Hepatocyte (in vitro differentiated cells): Measurements from ENCODE around the gene HOXD11. TPM values are rescaled to one million over a fixed set of nuclear protein-coding genes. Genes with fewer than 3 reads are reported as not detected.

ENCODE experiments used
- DNase-seq: peaks from one replicate; pipeline ENCODE4 v3.0.0-alpha.2; 2016; ENCODE audit warnings: low spot score
- H2AFZ ChIP-seq: fragments of 200-600 bp; sonication (generic); 2 replicates; pipeline ENCODE4 v1.6.0; 2016; ENCODE audit warnings: antibody characterized with exemption, mild to moderate bottlenecking
- H3K27ac ChIP-seq: fragments of 200-600 bp; sonication (generic); 2 replicates; pipeline ENCODE4 v1.5.1; 2016; ENCODE audit warnings: mild to moderate bottlenecking
- H3K27me3 ChIP-seq: fragments of 200-600 bp; sonication (generic); 2 replicates; pipeline ENCODE4 v1.6.1; 2016
- H3K36me3 ChIP-seq: fragments of 200-600 bp; sonication (generic); replicated peaks from 2 replicates; pipeline ENCODE4 v1.5.1; 2016; ENCODE audit warnings: low read depth; ENCODE audit not compliant: insufficient read depth
- H3K4me1 ChIP-seq: fragments of 200-600 bp; sonication (generic); 2 replicates; pipeline ENCODE4 v1.5.1; 2016; ENCODE audit warnings: mild to moderate bottlenecking, moderate library complexity; ENCODE audit not compliant: insufficient read depth
- H3K4me2 ChIP-seq: fragments of 200-600 bp; sonication (generic); 2 replicates; pipeline ENCODE4 v1.6.0; 2016
- H3K4me3 ChIP-seq: fragments of 200-600 bp; sonication (generic); 2 replicates; pipeline ENCODE4 v1.5.1; 2016; ENCODE audit warnings: mild to moderate bottlenecking
- H3K79me2 ChIP-seq: fragments of 200-600 bp; sonication (generic); 2 replicates; pipeline ENCODE4 v1.6.0; 2017; ENCODE audit warnings: mild to moderate bottlenecking
- H3K9me2 ChIP-seq: fragments of 200-600 bp; sonication (generic); replicated peaks from 2 replicates; pipeline ENCODE4 v1.6.0; 2017; ENCODE audit warnings: mild to moderate bottlenecking; ENCODE audit not compliant: insufficient read depth
- H3K9me3 ChIP-seq: fragments of 200-600 bp; sonication (generic); 2 replicates; pipeline ENCODE4 v1.5.1; 2016; ENCODE audit warnings: low read depth, mild to moderate bottlenecking
- H4K20me1 ChIP-seq: fragments of 200-600 bp; sonication (generic); 2 replicates; pipeline ENCODE4 v1.6.0; 2016; ENCODE audit warnings: mild to moderate bottlenecking; ENCODE audit not compliant: insufficient read depth, poor library complexity, severe bottlenecking
- CTCF ChIP-seq: fragments of 200-600 bp; sonication (generic); IDR thresholded peaks from 2 replicates; pipeline ENCODE4 v1.5.1; 2016; ENCODE audit warnings: antibody characterized with exemption, mild to moderate bottlenecking; ENCODE audit not compliant: poor library complexity
- EZH2 ChIP-seq: fragments of 200-600 bp; sonication (generic); IDR thresholded peaks from 2 replicates; pipeline ENCODE4 v1.6.1; 2016; ENCODE audit warnings: antibody characterized with exemption, mild to moderate bottlenecking, borderline replicate concordance
- EZH2phosphoT487 ChIP-seq: fragments of 200-600 bp; sonication (generic); IDR thresholded peaks from one replicate; pipeline ENCODE4 v1.6.1; 2018; ENCODE audit warnings: antibody characterized with exemption, mild to moderate bottlenecking, low read depth, moderate library complexity; ENCODE audit not compliant: unreplicated experiment, severe bottlenecking
- WGBS: methylation state at CpG from one replicate; pipeline ENCODE4 v1.1.6; 2016; ENCODE audit warnings: low lambda C conversion rate; ENCODE audit errors: missing lambda C conversion rate; 5-methylcytosine and 5-hydroxymethylcytosine counted together
- polyA plus RNA-seq: library from polyadenylated mRNA; unstranded; fragments of >200 nt; fragmentation: Nextera tagmentation; extraction: Ambion mirVana; gene quantifications from 2 replicates; pipeline ENCODE4 v1.2.1, GENCODE V29; 2016
- total RNA-seq: library from RNA; depleted of rRNA; stranded (reverse); fragments of >200 nt; gene quantifications from 2 replicates; pipeline ENCODE4 v1.2.3, GENCODE V29; 2014

The HOXD11 gene
- total and polyA plus RNA-seq, 2 experiments from 2014 or later, result 6.3 to 9.9 TPM

GRCh38 chr2:176084611-176085119, 22.4 kb upstream of the HOXD11 start:
- Histone ChIP-seq H3K9me3 (no peaks in the 10 kb centered on the region), H3K4me2 (peak overlapping the region; percentile 84), H3K27me3 (peaks cover 95% of the 10 kb centered on the region), H3K36me3 (no peaks in the 10 kb centered on the region), H3K4me3 (peak overlapping the region; percentile 51), H3K9me2 (no peaks in the 10 kb centered on the region), H3K4me1 (peaks cover 11% of the 10 kb centered on the region), H2AFZ (peak overlapping the region; percentile 22), H4K20me1 (no peaks in the 10 kb centered on the region), H3K79me2 (peaks cover 50% of the 10 kb centered on the region), H3K27ac (peak overlapping the region; percentile 88)
- TF ChIP-seq EZH2phosphoT487 (peak; percentile 68), CTCF (no peak), EZH2 (peak; percentile 80)
- DNase-seq, result no peak
- 2% methylated on average over 25 of the region's 26 CpGs for WGBS

GRCh38 chr2:176085120-176085788, 21.8 kb upstream of the HOXD11 start:
- H3K4me2 ChIP-seq, result peak overlapping the region; percentile 84
- peaks cover 11% of the 10 kb centered on the region for H3K4me1 ChIP-seq
- H4K20me1 ChIP-seq, result no peaks in the 10 kb centered on the region
- DNase-seq, result no peak
- H3K79me2 ChIP-seq, result peaks cover 55% of the 10 kb centered on the region
- WGBS, result 3% methylated on average over 36 of the region's 40 CpGs
- no peaks in the 10 kb centered on the region for H3K36me3 ChIP-seq
- H3K27ac ChIP-seq, result peak overlapping the region; percentile 88
- no peaks in the 10 kb centered on the region for H3K9me2 ChIP-seq
- peaks cover 98% of the 10 kb centered on the region for H3K27me3 ChIP-seq
- peak overlapping the region; percentile 22 for H2AFZ ChIP-seq
- H3K4me3 ChIP-seq, result peak overlapping the region; percentile 51
- TF ChIP-seq EZH2phosphoT487 (no peak), CTCF (no peak), EZH2 (peak; percentile 66)
- no peaks in the 10 kb centered on the region for H3K9me3 ChIP-seq

- Histone ChIP-seq H3K27me3 (peaks cover 100% of the 10 kb centered on the region), H3K27ac (peak overlapping the region; percentile 88), H3K9me3 (no peaks in the 10 kb centered on the region), H3K4me1 (peaks cover 11% of the 10 kb centered on the region), H3K9me2 (no peaks in the 10 kb centered on the region), H3K4me3 (peak overlapping the region; percentile 51), H3K4me2 (peak overlapping the region; percentile 84), H3K79me2 (peaks cover 56% of the 10 kb centered on the region), H4K20me1 (no peaks in the 10 kb centered on the region), H3K36me3 (no peaks in the 10 kb centered on the region), H2AFZ (peak overlapping the region; percentile 22)
- peak; percentile 76 for DNase-seq
- 3% methylated on average over 41 of the region's 46 CpGs for whole genome bisulfite sequencing
- TF ChIP-seq EZH2 (peak; percentile 9), EZH2phosphoT487 (no peak), CTCF (peak; percentile 73)
Measured at GRCh38 chr2:176085861-176086771, 21.0 kb upstream of the HOXD11 start.
